GM18511 (cell line): ENCODE data around the gene THAP7.
"Not testable (repeated sequence)": the region's sequence is repeated elsewhere in the genome, so short reads cannot be mapped to it uniquely, and the experiment has no call there.

ENCODE experiments used
- ATAC-seq: cut with Tn5 transposase; IDR thresholded peaks from one replicate; pipeline ENCODE4 v1.9.1; 2021; ENCODE audit warnings: mild to moderate bottlenecking, moderate library complexity; ENCODE audit not compliant: unreplicated experiment

The THAP7 gene

DNA sequence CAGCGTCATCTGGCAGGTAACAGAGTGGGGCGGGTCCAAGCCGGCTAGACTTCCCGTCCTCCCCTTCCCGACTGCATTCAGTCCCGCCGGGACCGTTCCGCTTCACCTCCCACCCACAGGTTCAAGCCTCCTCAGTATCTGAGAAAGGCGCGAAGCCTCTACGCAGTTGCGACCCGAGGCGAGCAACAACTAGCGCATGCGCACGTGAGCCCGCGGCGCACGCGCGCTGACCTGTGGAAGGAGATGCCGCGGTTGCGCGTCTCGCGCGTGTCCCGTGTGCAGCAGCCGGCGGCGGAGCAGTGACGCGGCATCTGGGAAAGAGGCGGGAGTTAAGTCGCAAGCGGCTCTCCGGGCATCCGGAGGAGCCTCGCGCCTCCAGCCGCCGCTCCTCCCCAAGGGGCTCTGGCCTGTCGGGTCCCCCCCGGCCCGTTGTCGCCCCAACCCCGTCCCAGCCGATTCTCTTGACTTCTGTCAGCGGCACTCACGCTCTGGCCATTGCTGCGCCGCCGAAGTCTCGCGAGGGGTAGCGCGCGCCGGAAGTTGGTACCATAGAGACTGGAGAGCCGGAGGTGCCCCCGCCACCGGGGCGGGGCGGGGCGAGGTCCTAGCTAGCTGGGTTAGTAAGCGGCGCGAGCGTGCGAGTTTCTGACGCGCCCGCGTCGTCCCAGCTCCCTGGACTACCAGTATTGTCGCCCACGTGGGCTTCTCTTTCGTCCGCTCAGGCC lies at the start of gene THAP7:
THAP7 (minus strand) TSS at position 518 of the 725 bp plus-strand sequence; CDS start at position 311, 207 bp downstream.
- peak; percentile 92 for ATAC-seq

DNA sequence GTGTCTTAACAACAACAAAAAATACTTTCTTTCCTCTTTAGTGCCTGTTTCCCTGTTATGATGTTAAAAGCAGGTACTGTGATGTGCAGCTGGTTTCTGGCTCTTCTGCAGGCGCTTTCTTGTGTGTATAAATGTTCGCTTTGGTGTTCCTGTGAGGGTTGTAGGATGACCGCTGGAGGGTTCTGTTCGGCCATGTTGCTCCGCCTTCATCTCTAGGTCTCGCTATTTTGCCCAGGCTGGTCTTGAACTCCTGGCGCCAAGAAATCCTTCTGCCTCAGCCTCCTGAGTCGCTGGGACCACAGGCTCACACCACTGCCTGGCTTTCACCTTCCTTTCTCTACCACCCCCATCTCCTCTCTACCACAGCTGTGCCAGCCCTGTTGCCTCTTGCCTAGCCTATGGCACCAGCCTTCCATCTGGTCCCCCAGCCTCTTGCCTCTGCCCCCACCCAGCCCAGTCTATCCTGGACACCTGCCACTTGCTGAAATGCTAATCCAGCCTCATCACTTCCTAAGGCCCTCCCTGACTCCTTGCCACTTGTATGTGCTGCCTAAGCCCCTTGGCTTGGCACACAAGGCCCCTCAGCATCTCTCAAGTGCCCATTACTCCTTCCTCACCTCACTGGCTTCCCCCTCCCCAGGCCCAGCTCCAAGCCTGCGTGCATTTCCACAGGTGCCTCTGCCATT lies 49.4 kb upstream of the THAP7 start:
- ATAC-seq = no peak

DNA sequence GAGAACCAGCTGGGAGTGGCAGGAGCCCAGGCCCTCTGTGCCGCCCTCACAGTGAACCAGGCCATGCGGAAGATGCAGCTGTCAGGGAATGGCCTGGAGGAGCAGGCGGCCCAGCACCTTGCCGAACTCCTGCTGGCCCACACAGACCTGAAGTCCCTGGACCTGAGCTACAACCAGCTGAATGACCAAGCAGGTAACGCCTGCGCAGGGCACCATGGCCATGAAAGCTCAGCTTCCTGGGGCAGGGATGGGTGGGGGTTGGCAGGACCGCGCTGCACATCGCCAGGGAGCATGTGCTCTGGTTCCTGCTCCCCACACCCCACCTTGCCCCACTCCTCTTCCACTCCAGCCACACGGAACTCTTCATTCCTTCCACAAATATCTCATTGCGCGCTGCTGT lies 47.0 kb upstream of the THAP7 start:
- ATAC-seq = not testable (repeated sequence)

GRCh38 chr22:21048448-21048847 lies 46.5 kb upstream of the THAP7 start:
- not testable (repeated sequence) for ATAC-seq

DNA sequence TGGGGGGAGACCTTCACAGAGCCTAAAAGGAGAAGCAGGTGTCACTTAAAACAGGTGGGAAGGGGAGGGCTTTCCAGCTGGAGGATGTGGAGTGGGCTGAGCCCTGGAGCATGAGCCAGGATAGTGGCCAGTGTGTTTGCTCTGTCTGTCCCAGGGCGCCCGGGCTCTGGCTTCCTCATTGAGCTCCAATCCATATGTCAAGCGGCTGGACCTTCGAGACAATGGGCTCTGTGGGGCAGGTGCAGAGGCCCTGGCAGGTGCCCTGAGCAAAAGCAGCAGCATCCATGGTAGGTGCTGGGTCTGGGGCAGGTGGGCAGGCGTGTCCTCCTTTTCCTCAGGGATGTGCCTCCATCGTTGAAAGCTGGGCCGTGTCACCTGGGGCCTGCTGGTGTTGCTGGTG lies 45.8 kb upstream of the THAP7 start:
- no peak for ATAC-seq

- no peak for ATAC-seq
These were observed 45.2 kb upstream of the THAP7 start for GRCh38 chr22:21047035-21047661.

DNA sequence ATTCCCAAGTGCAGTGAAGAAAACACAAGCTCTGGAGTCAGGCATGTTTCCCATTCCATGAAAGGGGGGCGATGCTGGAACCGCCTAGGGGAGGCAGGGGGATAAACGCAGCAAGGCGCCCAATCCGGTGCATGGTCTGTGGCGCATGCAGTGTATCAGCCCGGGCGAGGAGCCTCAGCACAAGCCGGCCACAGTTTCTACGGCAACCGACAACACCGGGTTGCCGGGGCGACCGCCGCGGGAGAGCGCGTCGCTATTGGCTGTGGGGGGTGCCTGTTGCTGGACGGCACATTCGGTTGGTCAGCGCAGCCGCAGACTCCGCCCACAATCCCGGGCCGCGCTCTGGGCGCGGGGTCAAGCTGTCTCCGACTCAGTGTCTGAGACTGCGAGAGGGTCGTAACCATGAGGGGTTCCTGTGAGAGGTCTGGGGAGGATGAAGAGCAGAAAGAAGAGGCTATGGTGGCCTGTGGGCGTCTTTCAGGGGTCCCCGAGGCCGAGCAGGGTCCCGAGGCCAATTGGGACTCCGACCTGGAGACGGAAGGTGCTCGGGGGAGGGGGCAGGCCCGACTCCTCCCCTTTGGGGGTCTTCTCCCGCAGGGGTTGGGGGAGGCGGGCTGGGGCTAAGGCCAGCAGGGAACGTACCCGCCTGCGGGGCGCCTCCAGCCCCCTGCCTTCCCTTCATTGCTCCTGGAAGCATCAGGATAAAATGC lies 43.8 kb upstream of the THAP7 start, which contains the start of gene LRRC74B:
LRRC74B (plus strand) TSS at position 362 of the 710 bp plus-strand sequence; CDS start at position 403, 41 bp downstream.
- ATAC-seq = peak; percentile 84

DNA sequence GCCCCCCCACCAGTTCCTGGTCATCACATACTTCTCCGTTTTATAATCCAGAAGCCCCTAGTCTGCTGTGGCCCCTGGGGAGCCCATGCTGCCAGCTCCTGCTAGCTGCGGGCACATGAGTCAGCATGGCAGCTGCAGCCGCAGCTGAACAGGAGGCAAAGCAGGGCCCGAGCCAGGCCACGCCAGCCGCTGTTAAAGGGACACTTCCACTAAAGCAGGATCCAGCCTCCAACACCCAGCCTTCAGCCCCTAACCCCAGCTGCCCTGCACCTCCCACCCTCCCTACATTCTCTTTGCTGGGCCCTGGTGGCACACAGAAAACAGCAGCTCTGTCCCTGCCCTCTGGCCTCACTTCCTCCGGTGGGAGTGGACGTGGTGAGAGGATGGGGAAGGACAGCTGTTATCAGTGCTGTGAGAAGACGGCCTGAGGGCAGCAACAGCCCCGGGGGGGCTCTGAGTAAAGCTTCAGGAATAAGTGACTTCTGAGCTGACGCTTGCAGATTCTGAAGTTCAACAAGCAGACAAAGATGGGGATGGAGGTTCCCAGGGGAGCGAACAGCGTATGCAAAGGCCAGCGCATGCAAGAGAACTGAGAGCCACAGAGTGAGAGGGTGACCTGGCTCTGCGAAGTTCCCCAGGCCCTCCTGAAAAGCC lies 43.1 kb upstream of the THAP7 start:
- ATAC-seq = no peak

DNA sequence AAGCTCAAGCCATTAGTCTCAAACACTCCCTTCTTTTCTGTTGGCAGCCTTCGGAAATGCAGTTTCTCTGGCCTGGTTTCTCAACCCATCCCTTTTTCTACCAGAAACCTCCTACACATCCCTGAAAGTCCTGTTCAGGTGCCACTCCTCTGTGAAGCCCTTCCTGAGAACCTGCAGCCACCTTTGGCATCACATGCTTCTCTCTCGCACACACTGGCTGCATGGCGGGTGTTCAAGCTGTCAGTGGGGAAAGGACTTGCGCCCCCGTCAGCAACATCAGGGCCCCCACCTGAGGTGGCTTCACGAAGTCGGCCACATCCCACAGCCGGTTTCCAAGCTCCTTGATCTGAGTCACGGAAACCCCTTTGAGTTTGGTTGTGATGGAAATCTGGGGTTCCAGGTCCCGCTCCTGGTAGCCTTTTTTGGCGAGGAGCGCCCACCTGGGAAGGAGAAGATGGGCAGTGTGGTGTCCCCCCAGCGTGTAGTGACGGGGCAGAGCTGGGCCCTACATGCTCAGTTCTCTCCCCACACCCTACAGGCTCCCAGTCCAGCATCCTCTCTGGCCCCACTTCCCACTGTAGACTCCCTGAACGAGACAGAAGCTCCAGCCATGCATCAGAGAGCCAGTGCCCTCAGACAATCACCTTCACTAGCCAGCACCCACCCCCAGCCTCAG lies 42.1 kb upstream of the THAP7 start:
- no peak for ATAC-seq

DNA sequence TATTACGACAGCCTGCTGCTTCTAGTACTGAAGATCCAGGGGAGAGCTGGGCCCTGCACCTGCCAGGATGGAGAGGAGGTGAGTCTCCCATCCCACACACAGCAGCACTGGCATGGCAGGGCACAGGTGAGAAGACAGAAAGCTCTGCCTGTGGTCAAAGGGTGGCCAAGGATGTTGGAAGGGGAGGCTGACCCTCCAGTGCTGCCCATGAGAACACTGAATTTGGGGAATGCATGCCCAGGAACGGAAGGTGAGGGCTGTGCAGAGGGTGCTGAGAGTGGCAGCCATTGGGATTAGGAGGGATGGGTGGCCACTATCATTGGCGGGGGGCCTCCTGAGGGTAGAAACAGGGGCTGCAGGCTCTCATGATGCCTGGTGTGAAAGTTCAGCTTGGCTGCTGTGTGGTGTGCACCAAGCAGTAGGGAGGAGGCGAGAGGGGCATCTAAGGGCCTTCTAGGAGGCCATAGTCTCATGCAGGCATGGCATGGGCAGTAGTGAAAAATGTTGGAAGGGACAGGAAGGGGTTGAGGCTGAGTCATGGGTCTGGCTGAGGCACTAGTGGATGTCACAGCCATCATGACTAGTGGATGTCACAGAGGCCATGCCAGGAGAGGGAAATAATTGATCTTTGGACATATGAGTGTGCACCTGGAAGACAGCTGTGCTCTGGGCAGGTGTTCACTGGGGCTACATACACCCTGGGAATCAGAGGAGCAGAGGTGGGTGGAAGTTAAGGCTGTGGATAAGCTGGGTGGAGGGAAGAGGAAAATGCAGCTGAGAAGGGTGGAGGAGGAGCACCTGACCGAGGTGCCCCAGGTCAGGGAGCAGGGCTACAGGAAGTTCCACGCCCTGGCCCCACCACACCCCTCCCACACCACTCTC lies 41.3 kb upstream of the THAP7 start:
- no peak for ATAC-seq

GRCh38 chr22:21041937-21042336 lies 40.0 kb upstream of the THAP7 start:
- ATAC-seq = no peak

GRCh38 chr22:21039158-21039557 lies 37.2 kb upstream of the THAP7 start:
- not testable (repeated sequence) for ATAC-seq

DNA sequence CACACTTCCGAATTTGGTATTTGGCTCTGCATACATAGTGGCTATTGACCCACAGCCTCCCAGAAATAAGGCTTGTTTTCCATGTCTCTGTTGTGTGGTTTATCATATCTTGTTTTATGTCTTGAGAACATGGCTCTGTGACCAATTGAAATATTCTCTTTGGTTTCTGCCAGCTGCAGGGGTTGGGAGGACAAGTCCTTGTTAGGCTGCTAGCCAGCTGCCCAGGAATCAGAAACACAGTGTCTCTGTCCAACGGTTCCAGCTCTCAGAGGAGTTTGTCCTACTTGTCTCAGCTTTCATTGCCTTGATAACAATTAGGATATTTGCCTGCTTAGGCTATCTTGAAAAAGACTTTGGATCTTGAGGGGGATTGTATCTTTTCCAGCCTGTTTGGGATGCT lies 36.5 kb upstream of the THAP7 start:
- no peak for ATAC-seq

DNA sequence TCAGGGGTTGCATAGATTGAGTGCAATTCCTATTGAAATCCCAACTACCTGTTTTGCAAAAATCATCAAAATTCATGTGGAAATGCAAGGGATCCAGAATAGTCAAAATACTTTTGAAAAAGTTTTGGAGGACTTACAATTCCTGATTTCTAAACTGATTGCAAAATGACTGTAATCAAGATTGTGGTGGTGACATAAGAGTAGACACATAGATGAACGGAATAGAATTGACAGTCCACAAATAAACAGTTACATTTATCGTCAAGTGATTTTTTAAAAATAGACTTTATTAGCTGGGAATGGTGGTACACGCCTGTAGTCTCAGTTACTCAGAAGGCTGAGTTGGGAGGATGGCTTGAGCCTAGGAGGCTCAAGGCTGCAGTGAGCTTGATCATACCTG lies 33.1 kb upstream of the THAP7 start:
- no peak for ATAC-seq

- no peak for ATAC-seq
These were observed 32.0 kb upstream of the THAP7 start for GRCh38 chr22:21033895-21034294.

- ATAC-seq = no peak
These were observed 31.2 kb upstream of the THAP7 start for GRCh38 chr22:21032868-21033688.

- no peak for ATAC-seq
These were observed 30.3 kb upstream of the THAP7 start, which contains the start of gene SLC7A4 for GRCh38 chr22:21032037-21032867. TSS of gene SLC7A4 (minus strand) at chr22:21032561. CDS start at chr22:21031812, 749 bp downstream.
